Suprapubic skin (tissue), 4 donors: ENCODE data around the gene MYOM1. TPM values are rescaled to one million over a fixed set of nuclear protein-coding genes. Genes with fewer than 3 reads are reported as not detected.

Source experiments
- DNase-seq, 2 donors: peaks; one replicate each; pipeline ENCODE4 v3.0.0-alpha.2; 2019; ENCODE audit warnings: low spot score in 2 of 2
- H3K27ac ChIP-seq: fragments of 200-600 bp; sonication (generic); one replicate; pipeline ENCODE4 v1.5.1; 2019
- H3K27me3 ChIP-seq: fragments of 200-600 bp; sonication (generic); one replicate; pipeline ENCODE4 v1.5.1; 2019
- H3K36me3 ChIP-seq: fragments of 200-600 bp; sonication (generic); one replicate; pipeline ENCODE4 v1.5.1; 2019
- H3K4me1 ChIP-seq: fragments of 200-600 bp; sonication (generic); one replicate; pipeline ENCODE4 v1.5.1; 2019
- H3K4me3 ChIP-seq: fragments of 200-600 bp; sonication (generic); one replicate; pipeline ENCODE4 v1.5.1; 2019; ENCODE audit warnings: mild to moderate bottlenecking
- H3K9me3 ChIP-seq: fragments of 200-600 bp; sonication (generic); one replicate; pipeline ENCODE4 v1.5.1; 2019
- CTCF ChIP-seq, 2 donors: fragments of 200-600 bp in 1 of 2; fragments of 450-650 bp in 1 of 2; sonication (generic) in 1 of 2; IDR thresholded peaks; one replicate each; pipeline ENCODE4 v1.5.1; 2016 to 2019; ENCODE audit warnings: antibody characterized with exemption in 2 of 2, mild to moderate bottlenecking in 1 of 2, moderate library complexity in 1 of 2
- EP300 ChIP-seq: sonication (generic); formaldehyde crosslinking; IDR thresholded peaks from one replicate; pipeline ENCODE4 v1.6.1; 2017; ENCODE audit warnings: antibody characterized with exemption
- POLR2A ChIP-seq, 2 donors: fragments of 450-650 bp; IDR thresholded peaks; one replicate each; pipeline ENCODE4 v1.6.1; 2017; ENCODE audit warnings: antibody characterized with exemption in 2 of 2, mild to moderate bottlenecking in 2 of 2, moderate library complexity in 2 of 2
- POLR2AphosphoS5 ChIP-seq, 3 donors: sonication (generic); formaldehyde crosslinking; IDR thresholded peaks; one replicate each; pipeline ENCODE4 v1.6.1; 2017; ENCODE audit warnings: antibody characterized with exemption in 3 of 3
- WGBS: methylation state at CpG from one replicate; pipeline ENCODE4 v1.1.5; 2018; 5-methylcytosine and 5-hydroxymethylcytosine counted together
- total RNA-seq, 4 donors: library from RNA; depleted of rRNA; stranded (reverse); fragments of >200 nt; gene quantifications; one replicate each; pipeline ENCODE4 v1.1.0, GENCODE V29; 2016

The MYOM1 gene
- total RNA-seq, 4 donors from 2014 or later: 0.99 to 2.1 (median 1.6) TPM

- no peaks in the 10 kb centered on the region for H3K36me3 ChIP-seq
- peaks cover 33% of the 10 kb centered on the region for H3K4me1 ChIP-seq
- no peaks in the 10 kb centered on the region for H3K27me3 ChIP-seq
- H3K4me3 ChIP-seq: no peak overlapping the region
- 71% methylated on average over 1 of the region's 1 CpG for WGBS
- no peak overlapping the region for H3K27ac ChIP-seq
- no peak for DNase-seq
- no peak for TF ChIP-seq CTCF (IDR thresholded peaks at IDR 0.05)
- no peak for TF ChIP-seq POLR2A (IDR thresholded peaks at IDR 0.05)
- no peak for TF ChIP-seq EP300
- TF ChIP-seq POLR2AphosphoS5 (IDR thresholded peaks at IDR 0.05): no peak
- H3K9me3 ChIP-seq: no peaks in the 10 kb centered on the region
Observed at GRCh38 chr18:3245185-3245564, 25.4 kb upstream of the MYOM1 start.

- no peaks in the 10 kb centered on the region for H3K27me3 ChIP-seq
- no peak overlapping the region for H3K27ac ChIP-seq
- TF ChIP-seq POLR2A (IDR thresholded peaks at IDR 0.05): no peak
- no peak overlapping the region for H3K4me3 ChIP-seq
- no peak for DNase-seq
- H3K36me3 ChIP-seq: no peaks in the 10 kb centered on the region
- peaks cover 9% of the 10 kb centered on the region for H3K4me1 ChIP-seq
- no peaks in the 10 kb centered on the region for H3K9me3 ChIP-seq
- WGBS: 85% methylated on average over 2 of the region's 2 CpGs
Observed at GRCh38 chr18:3238742-3239141, 19.0 kb upstream of the MYOM1 start.

- H3K4me3 ChIP-seq: no peak overlapping the region
- no peaks in the 10 kb centered on the region for H3K36me3 ChIP-seq
- no peaks in the 10 kb centered on the region for H3K27me3 ChIP-seq
- no peaks in the 10 kb centered on the region for H3K9me3 ChIP-seq
- no peak overlapping the region for H3K27ac ChIP-seq
- no peak for TF ChIP-seq POLR2AphosphoS5 (IDR thresholded peaks at IDR 0.05)
- TF ChIP-seq POLR2A (IDR thresholded peaks at IDR 0.05): no peak
- no peak for TF ChIP-seq CTCF (IDR thresholded peaks at IDR 0.05)
- no peak for TF ChIP-seq EP300
- 59% methylated on average over 4 of the region's 4 CpGs for WGBS
- peaks cover 9% of the 10 kb centered on the region for H3K4me1 ChIP-seq
- no peak for DNase-seq
Observed at GRCh38 chr18:3236470-3236869, 16.7 kb upstream of the MYOM1 start.

- no peak overlapping the region for H3K4me3 ChIP-seq
- no peak overlapping the region for H3K27ac ChIP-seq
- 94% methylated on average over 2 of the region's 2 CpGs for WGBS
Observed at GRCh38 chr18:3235846-3236245, 16.1 kb upstream of the MYOM1 start.

GRCh38 chr18:3234457-3234856 lies 14.7 kb upstream of the MYOM1 start:
- no peak for TF ChIP-seq EP300
- no peak for TF ChIP-seq POLR2A (IDR thresholded peaks at IDR 0.05)
- no peak for TF ChIP-seq CTCF (IDR thresholded peaks at IDR 0.05)
- TF ChIP-seq POLR2AphosphoS5 (IDR thresholded peaks at IDR 0.05): no peak
- no peak for DNase-seq
- Histone ChIP-seq H3K27me3 (no peaks in the 10 kb centered on the region), H3K27ac (no peak overlapping the region), H3K36me3 (no peaks in the 10 kb centered on the region), H3K9me3 (no peaks in the 10 kb centered on the region), H3K4me3 (no peak overlapping the region), H3K4me1 (peaks cover 9% of the 10 kb centered on the region)
- WGBS: 20% methylated on average over 5 of the region's 5 CpGs

More at GRCh38 chr18:3235846-3236245, 16.1 kb upstream of the MYOM1 start:
- Histone ChIP-seq H3K27me3 (no peaks in the 10 kb centered on the region), H3K4me1 (peaks cover 9% of the 10 kb centered on the region), H3K9me3 (no peaks in the 10 kb centered on the region), H3K36me3 (no peaks in the 10 kb centered on the region)
- TF ChIP-seq POLR2A (IDR thresholded peaks at IDR 0.05) (no peak), POLR2AphosphoS5 (IDR thresholded peaks at IDR 0.05) (no peak), EP300 (no peak), CTCF (IDR thresholded peaks at IDR 0.05) (no peak)
- no peak for DNase-seq
